HCT116 (cell line): ENCODE results near the gene RHNO1.

Source experiments
- CEBPB ChIP-seq: IDR thresholded peaks from 2 replicates; pipeline ENCODE4 v1.6.1; 2012; ENCODE audit warnings: low read depth
- CTCF ChIP-seq, 3 experiments: fragments of 200-600 bp in 1 of 3; sonication (generic) in 1 of 3; IDR thresholded peaks in 2 of 3; conservative IDR thresholded peaks in 1 of 3; 2 replicates each; pipeline ENCODE4 v1.5.1; 2012 to 2017; ENCODE audit warnings: low read depth in 2 of 3, low read length in 2 of 3, antibody characterized with exemption in 1 of 3, borderline replicate concordance in 1 of 3, control low read depth in 1 of 3, mild to moderate bottlenecking in 1 of 3, mixed read lengths in 1 of 3, mixed run types in 1 of 3, moderate library complexity in 1 of 3; ENCODE audit not compliant: insufficient read depth in 1 of 3
- EZH2phosphoT487 ChIP-seq: fragments of 200-600 bp; IDR thresholded peaks from 2 replicates; pipeline ENCODE4 v1.6.1; 2018; ENCODE audit warnings: antibody characterized with exemption, borderline replicate concordance
- POLR2A ChIP-seq: IDR thresholded peaks from 2 replicates; pipeline ENCODE4 v1.7.0; 2011; ENCODE audit warnings: borderline replicate concordance; ENCODE audit not compliant: insufficient read depth, insufficient read length; ENCODE audit errors: extremely low read depth
- POLR2AphosphoS5 ChIP-seq: IDR thresholded peaks from 2 replicates; pipeline ENCODE4 v1.6.1; 2011; ENCODE audit warnings: mild to moderate bottlenecking, low read depth, low read length, moderate library complexity
- RAD21 ChIP-seq: IDR thresholded peaks from 2 replicates; pipeline ENCODE4 v1.6.1; 2012; ENCODE audit warnings: low read depth, mild to moderate bottlenecking
- REST ChIP-seq: IDR thresholded peaks from 2 replicates; pipeline ENCODE4 v1.6.1; 2012; ENCODE audit warnings: low read depth
- SRF ChIP-seq: IDR thresholded peaks from 2 replicates; pipeline ENCODE4 v1.6.1; 2012; ENCODE audit warnings: low read depth
- ZNF274 ChIP-seq: fragments of 200-500 bp; sonication (Bioruptor generic); IDR thresholded peaks from 2 replicates; pipeline ENCODE4 v1.6.1; 2014; ENCODE audit warnings: mild to moderate bottlenecking, low read depth, low read length, inconsistent platforms

GRCh38 chr12:2836574-2836973, 40.4 kb upstream of the RHNO1 start:
- TF ChIP-seq CTCF (IDR thresholded peaks at IDR 0.05 in 2 of 3, conservative IDR thresholded peaks at IDR 0.05 in 1 of 3; ENCODE audit: borderline replicate concordance in 1 of 3, insufficient read depth in 1 of 3, low read depth in 2 of 3, low read length in 2 of 3) (no peak), REST (no peak), SRF (no peak), RAD21 (no peak), EZH2phosphoT487 (no peak), ZNF274 (no peak), POLR2A (no peak), POLR2AphosphoS5 (no peak), CEBPB (no peak)
